ENCODE measurements around the gene COL4A4. TPM values are rescaled to one million over a fixed set of nuclear protein-coding genes. Genes with fewer than 3 reads are reported as not detected.

The COL4A4 gene
- total RNA-seq, 2 donors from 2014 or later = 0.23 to 0.55 TPM

GRCh38 chr2:226994775-226995174 lies 169.2 kb downstream of the COL4A4 start:
- ATAC-seq = no peak
- Mint-ChIP-seq H3K36me3 (ENCODE audit: low read depth) (peaks cover 9% of the 10 kb centered on the region), H3K27me3 (no peaks in the 10 kb centered on the region), H3K4me1 (peaks cover 3% of the 10 kb centered on the region), H3K4me3 (no peak overlapping the region), H3K27ac (no peak overlapping the region)
- no peaks in the 10 kb centered on the region for H3K9me3 ChIP-seq (ENCODE audit: control insufficient read depth, low read length, poor library complexity, severe bottlenecking)
- no peak for DNase-seq

GRCh38 chr2:226993171-226993570 lies 170.8 kb downstream of the COL4A4 start:
- H3K27ac Mint-ChIP-seq = no peak overlapping the region
- no peak overlapping the region for H3K4me3 Mint-ChIP-seq
- no peaks in the 10 kb centered on the region for H3K27me3 Mint-ChIP-seq
- H3K4me1 Mint-ChIP-seq = peaks cover 3% of the 10 kb centered on the region
- ATAC-seq (no peak), DNase-seq (no peak)
- H3K36me3 Mint-ChIP-seq (ENCODE audit: low read depth) = peaks cover 11% of the 10 kb centered on the region
- no peaks in the 10 kb centered on the region for H3K9me3 ChIP-seq (ENCODE audit: control insufficient read depth, low read length, poor library complexity, severe bottlenecking)

GRCh38 chr2:226991663-226992062 lies 172.3 kb downstream of the COL4A4 start:
- H3K9me3 ChIP-seq (ENCODE audit: control insufficient read depth, low read length, poor library complexity, severe bottlenecking) = no peaks in the 10 kb centered on the region
- no peak overlapping the region for H3K4me3 Mint-ChIP-seq
- H3K4me1 Mint-ChIP-seq = peaks cover 3% of the 10 kb centered on the region
- H3K27ac Mint-ChIP-seq = no peak overlapping the region
- ATAC-seq = no peak
- no peak for DNase-seq
- no peaks in the 10 kb centered on the region for H3K27me3 Mint-ChIP-seq
- H3K36me3 Mint-ChIP-seq (ENCODE audit: low read depth) = peaks cover 11% of the 10 kb centered on the region

GRCh38 chr2:226985583-226985946 lies 178.4 kb downstream of the COL4A4 start:
- H3K4me1 Mint-ChIP-seq = peaks cover 9% of the 10 kb centered on the region
- H3K9me3 ChIP-seq (ENCODE audit: control insufficient read depth, low read length, poor library complexity, severe bottlenecking) = no peaks in the 10 kb centered on the region
- ATAC-seq (no peak), DNase-seq (no peak)
- H3K27me3 Mint-ChIP-seq = no peaks in the 10 kb centered on the region
- peaks cover 6% of the 10 kb centered on the region for H3K36me3 Mint-ChIP-seq (ENCODE audit: low read depth)
- no peak overlapping the region for H3K4me3 Mint-ChIP-seq
- H3K27ac Mint-ChIP-seq = no peak overlapping the region

GRCh38 chr2:226984750-226985582 lies 179.0 kb downstream of the COL4A4 start:
- peak; percentile 56 for ATAC-seq
- Mint-ChIP-seq H3K27me3 (no peaks in the 10 kb centered on the region), H3K27ac (no peak overlapping the region), H3K4me1 (peaks cover 12% of the 10 kb centered on the region), H3K4me3 (no peak overlapping the region), H3K36me3 (ENCODE audit: low read depth) (peaks cover 8% of the 10 kb centered on the region)
- H3K9me3 ChIP-seq (ENCODE audit: control insufficient read depth, low read length, poor library complexity, severe bottlenecking) = no peaks in the 10 kb centered on the region
- DNase-seq = peak in 1 of 3 donors; percentile 9

- ATAC-seq (no peak), DNase-seq (no peak)
- H3K27me3 Mint-ChIP-seq = no peaks in the 10 kb centered on the region
- H3K27ac Mint-ChIP-seq = no peak overlapping the region
- peaks cover 4% of the 10 kb centered on the region for H3K36me3 Mint-ChIP-seq (ENCODE audit: low read depth)
- no peaks in the 10 kb centered on the region for H3K9me3 ChIP-seq (ENCODE audit: control insufficient read depth, low read length, poor library complexity, severe bottlenecking)
- H3K4me3 Mint-ChIP-seq = no peak overlapping the region
- H3K4me1 Mint-ChIP-seq = peaks cover 16% of the 10 kb centered on the region
Measured at GRCh38 chr2:226983895-226984749, 179.9 kb downstream of the COL4A4 start.

GRCh38 chr2:226981791-226982326 lies 182.1 kb downstream of the COL4A4 start:
- no peak overlapping the region for H3K27ac Mint-ChIP-seq
- no peaks in the 10 kb centered on the region for H3K27me3 Mint-ChIP-seq
- H3K4me3 Mint-ChIP-seq = no peak overlapping the region

GRCh38 chr2:226979004-226979403 lies 185.0 kb downstream of the COL4A4 start:
- ATAC-seq = no peak
- H3K36me3 Mint-ChIP-seq (ENCODE audit: low read depth) = peaks cover 8% of the 10 kb centered on the region
- H3K4me3 Mint-ChIP-seq = no peak overlapping the region
- no peaks in the 10 kb centered on the region for H3K27me3 Mint-ChIP-seq
- peak overlapping the region; percentile 37 for H3K27ac Mint-ChIP-seq
- peaks cover 24% of the 10 kb centered on the region for H3K4me1 Mint-ChIP-seq
- no peak for DNase-seq
- H3K9me3 ChIP-seq (ENCODE audit: control insufficient read depth, low read length, poor library complexity, severe bottlenecking) = no peaks in the 10 kb centered on the region

More at GRCh38 chr2:226981791-226982326, 182.1 kb downstream of the COL4A4 start:
- no peak for DNase-seq
- ATAC-seq = no peak
- peaks cover 8% of the 10 kb centered on the region for H3K36me3 Mint-ChIP-seq (ENCODE audit: low read depth)
- peaks cover 26% of the 10 kb centered on the region for H3K4me1 Mint-ChIP-seq
- H3K9me3 ChIP-seq (ENCODE audit: control insufficient read depth, low read length, poor library complexity, severe bottlenecking) = no peaks in the 10 kb centered on the region

GRCh38 chr2:226978300-226978699 lies 185.7 kb downstream of the COL4A4 start:
- Mint-ChIP-seq H3K4me3 (no peak overlapping the region), H3K4me1 (peaks cover 26% of the 10 kb centered on the region), H3K36me3 (ENCODE audit: low read depth) (peaks cover 11% of the 10 kb centered on the region), H3K27ac (no peak overlapping the region), H3K27me3 (no peaks in the 10 kb centered on the region)
- no peaks in the 10 kb centered on the region for H3K9me3 ChIP-seq (ENCODE audit: control insufficient read depth, low read length, poor library complexity, severe bottlenecking)
- ATAC-seq (no peak), DNase-seq (no peak)

- ATAC-seq (no peak), DNase-seq (no peak)
- H3K27me3 Mint-ChIP-seq = no peaks in the 10 kb centered on the region
- peaks cover 11% of the 10 kb centered on the region for H3K36me3 Mint-ChIP-seq (ENCODE audit: low read depth)
- H3K27ac Mint-ChIP-seq = no peak overlapping the region
- H3K9me3 ChIP-seq (ENCODE audit: control insufficient read depth, low read length, poor library complexity, severe bottlenecking) = no peaks in the 10 kb centered on the region
- peaks cover 27% of the 10 kb centered on the region for H3K4me1 Mint-ChIP-seq
- no peak overlapping the region for H3K4me3 Mint-ChIP-seq
Measured at GRCh38 chr2:226977775-226978190, 186.2 kb downstream of the COL4A4 start.

- no peak overlapping the region for H3K27ac Mint-ChIP-seq
- H3K4me3 Mint-ChIP-seq = no peak overlapping the region
- no peak for DNase-seq
- H3K4me1 Mint-ChIP-seq = peaks cover 20% of the 10 kb centered on the region
- H3K36me3 Mint-ChIP-seq (ENCODE audit: low read depth) = peaks cover 10% of the 10 kb centered on the region
- no peaks in the 10 kb centered on the region for H3K9me3 ChIP-seq (ENCODE audit: control insufficient read depth, low read length, poor library complexity, severe bottlenecking)
- H3K27me3 Mint-ChIP-seq = no peaks in the 10 kb centered on the region
- no peak for ATAC-seq
Measured at GRCh38 chr2:226973816-226974215, 190.2 kb downstream of the COL4A4 start.

- Mint-ChIP-seq H3K4me1 (peaks cover 10% of the 10 kb centered on the region), H3K4me3 (no peak overlapping the region), H3K36me3 (ENCODE audit: low read depth) (peaks cover 5% of the 10 kb centered on the region), H3K27me3 (no peaks in the 10 kb centered on the region), H3K27ac (no peak overlapping the region)
- ATAC-seq (no peak), DNase-seq (no peak)
- no peaks in the 10 kb centered on the region for H3K9me3 ChIP-seq (ENCODE audit: control insufficient read depth, low read length, poor library complexity, severe bottlenecking)
Measured at GRCh38 chr2:226971770-226972169, 192.2 kb downstream of the COL4A4 start.

- no peak for DNase-seq
- Mint-ChIP-seq H3K27ac (no peak overlapping the region), H3K4me1 (peaks cover 5% of the 10 kb centered on the region), H3K36me3 (ENCODE audit: low read depth) (peaks cover 5% of the 10 kb centered on the region), H3K27me3 (no peaks in the 10 kb centered on the region), H3K4me3 (no peak overlapping the region)
- ATAC-seq = no peak
- H3K9me3 ChIP-seq (ENCODE audit: control insufficient read depth, low read length, poor library complexity, severe bottlenecking) = no peaks in the 10 kb centered on the region
Measured at GRCh38 chr2:226971084-226971483, 192.9 kb downstream of the COL4A4 start.
